ENCODE measurements around the gene LYRM7.

DNA sequence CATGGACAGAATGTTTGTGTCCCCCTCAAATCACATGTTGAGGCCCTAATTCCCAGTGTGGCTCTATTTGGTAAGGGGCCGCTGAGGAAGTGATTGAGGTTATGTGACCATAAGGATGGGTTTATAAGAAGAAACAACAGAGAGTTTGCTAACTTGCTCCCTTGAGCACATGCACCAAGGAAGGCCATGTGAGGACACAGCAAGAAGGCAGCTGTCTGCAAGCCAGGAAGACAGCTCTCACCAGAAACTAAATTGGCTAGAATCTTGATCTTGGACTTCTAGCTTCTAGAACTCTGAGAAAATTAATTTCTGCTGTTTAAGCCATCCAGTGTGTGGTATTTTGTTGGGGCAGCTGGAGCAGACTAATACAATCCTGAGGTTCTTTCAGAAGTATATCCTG, 57.9 kb downstream of the LYRM7 start:
- TF ChIP-seq, protein P1, sequence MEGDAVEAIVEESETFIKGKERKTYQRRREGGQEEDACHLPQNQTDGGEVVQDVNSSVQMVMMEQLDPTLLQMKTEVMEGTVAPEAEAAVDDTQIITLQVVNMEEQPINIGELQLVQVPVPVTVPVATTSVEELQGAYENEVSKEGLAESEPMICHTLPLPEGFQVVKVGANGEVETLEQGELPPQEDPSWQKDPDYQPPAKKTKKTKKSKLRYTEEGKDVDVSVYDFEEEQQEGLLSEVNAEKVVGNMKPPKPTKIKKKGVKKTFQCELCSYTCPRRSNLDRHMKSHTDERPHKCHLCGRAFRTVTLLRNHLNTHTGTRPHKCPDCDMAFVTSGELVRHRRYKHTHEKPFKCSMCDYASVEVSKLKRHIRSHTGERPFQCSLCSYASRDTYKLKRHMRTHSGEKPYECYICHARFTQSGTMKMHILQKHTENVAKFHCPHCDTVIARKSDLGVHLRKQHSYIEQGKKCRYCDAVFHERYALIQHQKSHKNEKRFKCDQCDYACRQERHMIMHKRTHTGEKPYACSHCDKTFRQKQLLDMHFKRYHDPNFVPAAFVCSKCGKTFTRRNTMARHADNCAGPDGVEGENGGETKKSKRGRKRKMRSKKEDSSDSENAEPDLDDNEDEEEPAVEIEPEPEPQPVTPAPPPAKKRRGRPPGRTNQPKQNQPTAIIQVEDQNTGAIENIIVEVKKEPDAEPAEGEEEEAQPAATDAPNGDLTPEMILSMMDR (IDR thresholded peaks at IDR 0.05), result no peak
- TF ChIP-seq POLR2AphosphoS5 (IDR thresholded peaks at IDR 0.05) (no peak), EP300 (IDR thresholded peaks at IDR 0.05) (no peak), POLR2A (IDR thresholded peaks at IDR 0.05) (no peak)
